Neural progenitor cell (in vitro differentiated cells): ENCODE data around the gene ONECUT1. TPM values are rescaled to one million over a fixed set of nuclear protein-coding genes. Genes with fewer than 3 reads are reported as not detected.
A peak's percentile ranks its signal among the peaks of the same experiment; 100 is the strongest.
"Not testable (repeated sequence)": the region's sequence is repeated elsewhere in the genome, so short reads cannot be mapped to it uniquely, and the experiment has no call there.

ENCODE experiments used
- DNase-seq: peaks from one replicate; pipeline ENCODE4 v3.0.0-alpha.2; 2016; ENCODE audit warnings: low spot score
- H2AFZ ChIP-seq: fragments of 200-600 bp; sonication (generic); replicated peaks from 2 replicates; pipeline ENCODE4 v1.6.1; 2016; ENCODE audit warnings: antibody characterized with exemption
- H3F3A ChIP-seq: fragments of 200-600 bp; sonication (generic); 2 replicates; pipeline ENCODE4 v1.6.1; 2016; ENCODE audit warnings: antibody characterized with exemption, low read depth
- H3K27ac ChIP-seq: fragments of 200-600 bp; sonication (generic); 2 replicates; pipeline ENCODE4 v1.5.1; 2016; ENCODE audit warnings: mild to moderate bottlenecking
- H3K27me3 ChIP-seq: fragments of 200-600 bp; sonication (generic); 2 replicates; pipeline ENCODE4 v1.6.1; 2016; ENCODE audit warnings: mild to moderate bottlenecking, moderate library complexity
- H3K36me3 ChIP-seq: fragments of 200-600 bp; sonication (generic); 2 replicates; pipeline ENCODE4 v1.5.1; 2016
- H3K4me1 ChIP-seq: fragments of 200-600 bp; sonication (generic); 2 replicates; pipeline ENCODE4 v1.6.1; 2016; ENCODE audit warnings: mixed run types
- H3K4me2 ChIP-seq: fragments of 200-600 bp; sonication (generic); 2 replicates; pipeline ENCODE4 v1.6.1; 2016
- H3K4me3 ChIP-seq: fragments of 200-600 bp; sonication (generic); 2 replicates; pipeline ENCODE4 v1.5.1; 2016
- H3K79me2 ChIP-seq: fragments of 200-600 bp; sonication (generic); 2 replicates; pipeline ENCODE4 v1.6.1; 2016; ENCODE audit warnings: low read depth
- H3K9ac ChIP-seq: fragments of 200-600 bp; sonication (generic); 2 replicates; pipeline ENCODE4 v1.6.1; 2016
- H3K9me3 ChIP-seq: fragments of 200-600 bp; sonication (generic); 2 replicates; pipeline ENCODE4 v1.5.1; 2016; ENCODE audit warnings: low read depth
- H4K20me1 ChIP-seq: fragments of 200-600 bp; sonication (generic); 2 replicates; pipeline ENCODE4 v1.6.1; 2016; ENCODE audit warnings: low read depth
- H3K27ac Mint-ChIP-seq: 3 replicates; pipeline ENCODE4 v1.8.0; 2021; ENCODE audit warnings: mixed read lengths
- H3K27me3 Mint-ChIP-seq: 2 replicates; pipeline ENCODE4 v1.8.0; 2022; ENCODE audit warnings: low read depth, mild to moderate bottlenecking, inconsistent platforms, moderate library complexity, mixed read lengths; ENCODE audit not compliant: insufficient read depth
- H3K36me3 Mint-ChIP-seq: 3 replicates; pipeline ENCODE4 v1.8.0; 2021; ENCODE audit warnings: mixed read lengths
- H3K4me1 Mint-ChIP-seq: 3 replicates; pipeline ENCODE4 v1.8.0; 2021; ENCODE audit warnings: mixed read lengths
- H3K4me3 Mint-ChIP-seq: 3 replicates; pipeline ENCODE4 v1.8.0; 2021; ENCODE audit warnings: mild to moderate bottlenecking, moderate library complexity, mixed read lengths
- H3K9me3 Mint-ChIP-seq: 3 replicates; pipeline ENCODE4 v1.8.0; 2020; ENCODE audit warnings: mixed read lengths
- EZH2 ChIP-seq: fragments of 200-600 bp; sonication (generic); IDR thresholded peaks from 2 replicates; pipeline ENCODE4 v1.6.1; 2017; ENCODE audit warnings: antibody characterized with exemption, mild to moderate bottlenecking, moderate library complexity
- EZH2phosphoT487 ChIP-seq: fragments of 200-600 bp; sonication (generic); IDR thresholded peaks from 2 replicates; pipeline ENCODE4 v1.6.1; 2017; ENCODE audit warnings: antibody characterized with exemption
- total RNA-seq: library from RNA; depleted of rRNA; stranded (reverse); fragments of >200 nt; gene quantifications from 2 replicates; pipeline ENCODE4 v1.2.3, GENCODE V29; 2015; ENCODE audit warnings: low replicate concordance
- TF ChIP-seq, protein P1 (sequence below): fragments of 200-600 bp; sonication (generic); IDR thresholded peaks from 2 replicates; pipeline ENCODE4 v1.5.1; 2017; ENCODE audit warnings: antibody characterized with exemption, mild to moderate bottlenecking

Gene ONECUT1
- 1.5 TPM in 2 replicates for total RNA-seq

DNA sequence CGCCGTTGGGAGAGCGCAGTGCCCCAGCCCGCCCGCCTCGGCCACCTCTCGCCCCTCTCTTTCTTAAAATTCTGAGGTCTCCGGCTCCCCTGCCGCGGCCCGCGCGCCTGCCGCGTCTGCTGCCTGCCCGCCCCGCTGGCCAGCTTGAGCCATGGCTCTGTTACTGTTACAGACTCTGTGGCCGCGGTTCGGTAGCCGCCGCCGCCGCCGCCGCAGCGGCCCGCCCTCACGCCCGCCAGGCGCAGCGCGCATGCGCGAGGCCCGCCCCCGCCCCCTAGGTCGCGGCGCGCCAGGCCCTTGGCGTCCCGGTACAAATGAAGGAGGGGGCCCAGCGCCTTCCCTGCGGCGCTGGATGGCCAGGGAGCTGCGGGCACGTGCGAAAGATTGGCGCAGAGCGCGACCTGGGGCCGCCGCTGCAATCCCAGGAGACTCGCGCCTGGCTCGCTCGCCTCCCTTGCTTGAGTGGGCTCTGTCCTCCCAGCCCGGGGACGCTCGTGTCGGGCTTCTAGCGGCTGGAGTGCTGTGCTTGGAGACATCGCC is at the start of gene ONECUT1:
Gene ONECUT1 (minus strand): TSS at position 168 of the 540 bp plus-strand sequence. CDS start 452 bp downstream, outside the sequence.
- H3K9me3 Mint-ChIP-seq: peaks cover 13% of the 10 kb centered on the region
- H3K36me3 Mint-ChIP-seq: peaks cover 2% of the 10 kb centered on the region
- Histone ChIP-seq H3K4me3 (peak within 1 kb of the TSS; percentile 57), H3K27me3 (peaks cover 98% of the 10 kb centered on the region), H3K9ac (no peak within 1 kb of the TSS), H3K4me2 (peak within 1 kb of the TSS; percentile 87), H2AFZ (peak within 1 kb of the TSS; percentile 86), H3K36me3 (no peaks in the 10 kb centered on the region), H3K27ac (no peak within 1 kb of the TSS), H3K9me3 (no peaks in the 10 kb centered on the region), H3K79me2 (no peaks in the 10 kb centered on the region), H3F3A (peaks cover 7% of the 10 kb centered on the region), H4K20me1 (peaks cover 39% of the 10 kb centered on the region), H3K4me1 (peaks cover 28% of the 10 kb centered on the region)
- H3K4me1 Mint-ChIP-seq: peaks cover 41% of the 10 kb centered on the region
- no peak within 1 kb of the TSS for H3K27ac Mint-ChIP-seq
- DNase-seq: peak; percentile 91
- H3K4me3 Mint-ChIP-seq: peak within 1 kb of the TSS; percentile 90
- H3K27me3 Mint-ChIP-seq: peaks cover 75% of the 10 kb centered on the region
- TF ChIP-seq EZH2 (peak; percentile 19), EZH2phosphoT487 (no peak)
- TF ChIP-seq, protein P1, sequence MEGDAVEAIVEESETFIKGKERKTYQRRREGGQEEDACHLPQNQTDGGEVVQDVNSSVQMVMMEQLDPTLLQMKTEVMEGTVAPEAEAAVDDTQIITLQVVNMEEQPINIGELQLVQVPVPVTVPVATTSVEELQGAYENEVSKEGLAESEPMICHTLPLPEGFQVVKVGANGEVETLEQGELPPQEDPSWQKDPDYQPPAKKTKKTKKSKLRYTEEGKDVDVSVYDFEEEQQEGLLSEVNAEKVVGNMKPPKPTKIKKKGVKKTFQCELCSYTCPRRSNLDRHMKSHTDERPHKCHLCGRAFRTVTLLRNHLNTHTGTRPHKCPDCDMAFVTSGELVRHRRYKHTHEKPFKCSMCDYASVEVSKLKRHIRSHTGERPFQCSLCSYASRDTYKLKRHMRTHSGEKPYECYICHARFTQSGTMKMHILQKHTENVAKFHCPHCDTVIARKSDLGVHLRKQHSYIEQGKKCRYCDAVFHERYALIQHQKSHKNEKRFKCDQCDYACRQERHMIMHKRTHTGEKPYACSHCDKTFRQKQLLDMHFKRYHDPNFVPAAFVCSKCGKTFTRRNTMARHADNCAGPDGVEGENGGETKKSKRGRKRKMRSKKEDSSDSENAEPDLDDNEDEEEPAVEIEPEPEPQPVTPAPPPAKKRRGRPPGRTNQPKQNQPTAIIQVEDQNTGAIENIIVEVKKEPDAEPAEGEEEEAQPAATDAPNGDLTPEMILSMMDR: no peak

DNA sequence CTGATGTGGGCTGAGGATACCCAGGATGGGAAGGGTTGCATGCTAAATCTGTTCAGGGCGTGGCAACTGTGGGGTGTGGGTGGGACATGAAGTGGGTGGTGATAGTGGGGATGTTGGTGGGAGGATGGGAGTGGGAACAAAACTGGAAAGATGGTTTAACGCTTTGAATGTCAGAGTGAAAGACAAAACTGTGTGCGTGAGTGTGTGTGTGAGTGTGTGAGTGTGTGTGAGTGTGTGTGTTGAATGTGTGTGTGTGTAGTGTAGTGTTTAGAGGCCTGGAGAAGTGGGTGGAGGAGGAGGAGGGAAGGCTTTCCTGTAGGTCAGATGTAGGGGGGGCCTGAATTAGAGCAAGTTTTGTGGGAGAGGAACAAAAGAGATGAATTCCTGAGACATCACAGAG is 44.2 kb upstream of the ONECUT1 start:
- Histone ChIP-seq H3K4me3 (no peak overlapping the region), H4K20me1 (no peaks in the 10 kb centered on the region), H2AFZ (no peak overlapping the region), H3K9me3 (no peaks in the 10 kb centered on the region), H3K27me3 (no peaks in the 10 kb centered on the region), H3K27ac (no peak overlapping the region), H3K9ac (no peak overlapping the region), H3F3A (no peaks in the 10 kb centered on the region), H3K4me1 (no peaks in the 10 kb centered on the region), H3K36me3 (no peaks in the 10 kb centered on the region), H3K79me2 (no peaks in the 10 kb centered on the region), H3K4me2 (no peak overlapping the region)
- no peak overlapping the region for H3K27ac Mint-ChIP-seq
- DNase-seq: no peak
- H3K9me3 Mint-ChIP-seq: peaks cover 2% of the 10 kb centered on the region
- H3K4me3 Mint-ChIP-seq: no peak overlapping the region
- H3K36me3 Mint-ChIP-seq: no peaks in the 10 kb centered on the region
- H3K27me3 Mint-ChIP-seq: peaks cover 3% of the 10 kb centered on the region
- TF ChIP-seq EZH2phosphoT487 (no peak), EZH2 (no peak)
- TF ChIP-seq, protein P1: no peak
- H3K4me1 Mint-ChIP-seq: peaks cover 6% of the 10 kb centered on the region

DNA sequence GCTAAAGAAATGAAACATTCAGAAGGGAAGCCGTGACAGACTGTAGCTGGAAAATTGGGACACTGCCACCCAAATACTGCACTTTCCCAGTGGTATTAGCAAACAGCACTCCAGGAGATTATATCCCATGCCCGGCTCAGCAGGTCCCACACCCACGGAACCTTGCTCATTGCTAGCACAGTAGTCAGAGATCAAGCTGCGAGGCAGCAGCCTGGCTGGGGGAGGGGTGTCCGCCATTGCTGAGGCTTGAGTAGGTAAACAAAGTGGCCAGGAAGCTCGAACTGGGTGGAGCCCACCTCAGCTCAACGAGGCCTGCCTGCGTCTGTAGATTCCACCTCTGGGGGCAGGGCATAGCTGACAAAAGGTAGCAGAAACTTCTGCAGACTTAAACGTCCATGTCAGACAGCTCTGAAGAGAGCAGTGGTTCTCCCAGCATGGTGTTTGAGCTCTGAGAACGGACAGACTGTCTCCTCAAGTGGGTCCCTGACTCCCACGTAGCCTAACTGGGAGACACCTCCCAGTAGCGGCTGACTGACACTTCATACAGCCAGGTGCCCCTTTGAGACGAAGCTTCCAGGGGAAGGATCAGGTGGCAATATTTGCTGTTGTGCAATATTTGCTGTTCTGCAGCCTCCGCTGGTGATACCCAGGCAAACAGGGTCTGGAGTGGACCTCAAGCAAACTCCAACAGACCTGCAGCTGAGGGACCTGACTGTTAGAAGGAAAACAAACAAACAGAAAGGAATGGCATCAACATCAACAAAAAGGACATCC is 34.2 kb upstream of the ONECUT1 start:
- H3K4me1 Mint-ChIP-seq, H3K27me3 Mint-ChIP-seq, H3K27ac ChIP-seq, H3K9me3 ChIP-seq, H3K4me1 ChIP-seq, H3K36me3 ChIP-seq, H3K9me3 Mint-ChIP-seq, H3K27ac Mint-ChIP-seq, H3K4me3 Mint-ChIP-seq, H3K4me3 ChIP-seq, H2AFZ ChIP-seq, H3F3A ChIP-seq, H3K79me2 ChIP-seq, H3K36me3 Mint-ChIP-seq, H3K9ac ChIP-seq, DNase-seq, H3K4me2 ChIP-seq, H4K20me1 ChIP-seq, H3K27me3 ChIP-seq: not testable (repeated sequence)

DNA sequence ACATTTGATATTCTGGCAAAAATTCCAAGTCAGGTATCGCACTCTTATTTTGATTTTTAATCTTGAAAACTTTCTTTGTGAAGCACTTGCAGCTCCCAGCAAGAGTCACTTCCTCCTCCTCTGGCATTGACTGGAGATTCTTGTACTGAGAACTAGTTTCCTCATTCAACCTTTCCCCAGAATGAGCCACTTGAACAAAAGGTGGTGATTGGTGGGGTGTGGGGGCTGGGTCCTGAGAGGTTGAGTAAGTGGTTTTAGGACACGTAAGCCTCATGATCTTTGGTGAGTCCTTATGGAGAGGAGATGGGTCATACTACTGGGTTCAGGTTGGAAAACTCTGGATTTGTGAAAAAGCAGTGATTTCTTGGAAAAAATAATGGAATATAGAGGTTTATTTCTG is 32.3 kb upstream of the ONECUT1 start:
- Mint-ChIP-seq H3K27me3 (peaks cover 3% of the 10 kb centered on the region), H3K36me3 (no peaks in the 10 kb centered on the region), H3K4me3 (no peak overlapping the region), H3K27ac (no peak overlapping the region), H3K4me1 (peaks cover 2% of the 10 kb centered on the region), H3K9me3 (peaks cover 8% of the 10 kb centered on the region)
- H3K4me2 ChIP-seq: peak overlapping the region; percentile 12
- no peaks in the 10 kb centered on the region for H3K27me3 ChIP-seq
- H2AFZ ChIP-seq: no peak overlapping the region
- H4K20me1 ChIP-seq: no peaks in the 10 kb centered on the region
- TF ChIP-seq, protein P1: no peak
- H3K79me2 ChIP-seq: no peaks in the 10 kb centered on the region
- no peaks in the 10 kb centered on the region for H3F3A ChIP-seq
- H3K27ac ChIP-seq: no peak overlapping the region
- no peak overlapping the region for H3K9ac ChIP-seq
- no peaks in the 10 kb centered on the region for H3K4me1 ChIP-seq
- no peak overlapping the region for H3K4me3 ChIP-seq
- H3K36me3 ChIP-seq: no peaks in the 10 kb centered on the region
- no peaks in the 10 kb centered on the region for H3K9me3 ChIP-seq
- no peak for DNase-seq
